ENCODE results near the gene RASSF8. TPM values are rescaled to one million over a fixed set of nuclear protein-coding genes. Genes with fewer than 3 reads are reported as not detected.

The RASSF8 gene
- total RNA-seq, 2 experiments from 2014 or later, result not detected

DNA sequence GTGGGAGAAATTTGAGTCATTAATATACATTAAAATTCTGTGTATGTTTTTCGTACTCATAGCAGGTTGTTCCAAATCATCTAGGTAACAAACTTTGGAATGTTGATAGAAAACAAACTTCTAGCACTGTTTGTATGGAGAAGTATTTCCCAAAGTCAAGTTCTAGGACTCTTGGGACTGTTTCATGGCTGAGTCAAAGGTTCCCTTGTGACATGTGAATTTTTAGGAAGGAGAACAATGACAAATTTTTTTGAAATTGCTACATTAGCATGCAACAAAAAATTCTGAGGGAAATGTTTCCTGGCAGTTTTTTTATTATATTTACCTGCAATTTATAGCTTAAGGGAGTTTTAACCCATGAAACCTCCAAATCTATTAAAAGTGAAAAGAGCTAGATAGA, 73.8 kb downstream of the RASSF8 start:
- Histone ChIP-seq H3K4me1 (ENCODE audit: insufficient read depth, low read length, poor library complexity, severe bottlenecking) (no peaks in the 10 kb centered on the region), H3K9me2 (ENCODE audit: insufficient read depth, low read length) (no peaks in the 10 kb centered on the region), H4K20me1 (ENCODE audit: insufficient read depth, low read length) (no peaks in the 10 kb centered on the region), H3K9me3 (ENCODE audit: low read length) (no peaks in the 10 kb centered on the region), H3K4me2 (ENCODE audit: low read length) (no peak overlapping the region), H2AFZ (ENCODE audit: low read length) (no peak overlapping the region), H3K27ac (ENCODE audit: low read depth, low read length, poor library complexity, severe bottlenecking) (no peak overlapping the region), H3K4me3 (ENCODE audit: low read depth, low read length, poor library complexity, severe bottlenecking) (no peak overlapping the region), H3K79me2 (ENCODE audit: insufficient read depth, low read depth, low read length) (no peaks in the 10 kb centered on the region), H3K36me3 (ENCODE audit: insufficient read depth, low read length) (no peaks in the 10 kb centered on the region)
- DNase-seq (ENCODE audit: low spot score), result no peak
- TF ChIP-seq EZH2phosphoT487 (IDR thresholded peaks at IDR 0.05; ENCODE audit: borderline replicate concordance, low read depth, low read length), result no peak
- TF ChIP-seq, protein P1, sequence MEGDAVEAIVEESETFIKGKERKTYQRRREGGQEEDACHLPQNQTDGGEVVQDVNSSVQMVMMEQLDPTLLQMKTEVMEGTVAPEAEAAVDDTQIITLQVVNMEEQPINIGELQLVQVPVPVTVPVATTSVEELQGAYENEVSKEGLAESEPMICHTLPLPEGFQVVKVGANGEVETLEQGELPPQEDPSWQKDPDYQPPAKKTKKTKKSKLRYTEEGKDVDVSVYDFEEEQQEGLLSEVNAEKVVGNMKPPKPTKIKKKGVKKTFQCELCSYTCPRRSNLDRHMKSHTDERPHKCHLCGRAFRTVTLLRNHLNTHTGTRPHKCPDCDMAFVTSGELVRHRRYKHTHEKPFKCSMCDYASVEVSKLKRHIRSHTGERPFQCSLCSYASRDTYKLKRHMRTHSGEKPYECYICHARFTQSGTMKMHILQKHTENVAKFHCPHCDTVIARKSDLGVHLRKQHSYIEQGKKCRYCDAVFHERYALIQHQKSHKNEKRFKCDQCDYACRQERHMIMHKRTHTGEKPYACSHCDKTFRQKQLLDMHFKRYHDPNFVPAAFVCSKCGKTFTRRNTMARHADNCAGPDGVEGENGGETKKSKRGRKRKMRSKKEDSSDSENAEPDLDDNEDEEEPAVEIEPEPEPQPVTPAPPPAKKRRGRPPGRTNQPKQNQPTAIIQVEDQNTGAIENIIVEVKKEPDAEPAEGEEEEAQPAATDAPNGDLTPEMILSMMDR (conservative IDR thresholded peaks at IDR 0.05; ENCODE audit: low read length), result no peak
- intact Hi-C loops (cut with micrococcal nuclease; ENCODE audit: unreplicated experiment), result no loop called here
- POLR2A ChIA-PET, result interaction anchor here (1.4 kb wide), 1 partner anchor 9 kb away, joined by 4 read pairs; no protein-coding TSS in a partner anchor
- no TSS peak for BruUV-seq (replicated peaks)
- CTCF ChIA-PET (ENCODE audit: unreplicated experiment), result no interaction called here

- H3K36me3 ChIP-seq (ENCODE audit: insufficient read depth, low read length), result no peaks in the 10 kb centered on the region
- intact Hi-C loops (cut with micrococcal nuclease; ENCODE audit: unreplicated experiment), result no loop called here
- H3K79me2 ChIP-seq (ENCODE audit: insufficient read depth, low read depth, low read length), result no peaks in the 10 kb centered on the region
- POLR2A ChIA-PET, result interaction anchor here (0.7 to 1.4 kb wide), 2 partner anchors 8 to 519 kb away, joined by 3 to 4 read pairs; no protein-coding TSS in a partner anchor
- H3K4me1 ChIP-seq (ENCODE audit: insufficient read depth, low read length, poor library complexity, severe bottlenecking), result no peaks in the 10 kb centered on the region
- no peak overlapping the region for H3K4me3 ChIP-seq (ENCODE audit: low read depth, low read length, poor library complexity, severe bottlenecking)
- H3K9me3 ChIP-seq (ENCODE audit: low read length), result no peaks in the 10 kb centered on the region
- CTCF ChIA-PET (ENCODE audit: unreplicated experiment), result no interaction called here
- H4K20me1 ChIP-seq (ENCODE audit: insufficient read depth, low read length), result no peaks in the 10 kb centered on the region
- no TSS peak for BruUV-seq (replicated peaks)
- DNase-seq (ENCODE audit: low spot score), result no peak
- no peak overlapping the region for H3K4me2 ChIP-seq (ENCODE audit: low read length)
- H3K9me2 ChIP-seq (ENCODE audit: insufficient read depth, low read length), result no peaks in the 10 kb centered on the region
- TF ChIP-seq, protein P1 (conservative IDR thresholded peaks at IDR 0.05; ENCODE audit: low read length), result no peak
- TF ChIP-seq EZH2phosphoT487 (IDR thresholded peaks at IDR 0.05; ENCODE audit: borderline replicate concordance, low read depth, low read length), result no peak
- no peak overlapping the region for H2AFZ ChIP-seq (ENCODE audit: low read length)
- no peak overlapping the region for H3K27ac ChIP-seq (ENCODE audit: low read depth, low read length, poor library complexity, severe bottlenecking)
Measured at GRCh38 chr12:26032719-26033241, 74.3 kb downstream of the RASSF8 start.

- Histone ChIP-seq H3K9me2 (ENCODE audit: insufficient read depth, low read length) (no peaks in the 10 kb centered on the region), H3K4me1 (ENCODE audit: insufficient read depth, low read length, poor library complexity, severe bottlenecking) (no peaks in the 10 kb centered on the region), H2AFZ (ENCODE audit: low read length) (no peak overlapping the region), H3K27ac (ENCODE audit: low read depth, low read length, poor library complexity, severe bottlenecking) (no peak overlapping the region), H4K20me1 (ENCODE audit: insufficient read depth, low read length) (no peaks in the 10 kb centered on the region; the same call in 1 of the 2 replicates), H3K4me2 (ENCODE audit: low read length) (no peak overlapping the region), H3K36me3 (ENCODE audit: insufficient read depth, low read length) (no peaks in the 10 kb centered on the region), H3K4me3 (ENCODE audit: low read depth, low read length, poor library complexity, severe bottlenecking) (no peak overlapping the region), H3K9me3 (ENCODE audit: low read length) (no peaks in the 10 kb centered on the region), H3K79me2 (ENCODE audit: insufficient read depth, low read depth, low read length) (no peaks in the 10 kb centered on the region)
- intact Hi-C loops (cut with micrococcal nuclease; ENCODE audit: unreplicated experiment), result no loop called here
- DNase-seq (ENCODE audit: low spot score), result no peak
- TF ChIP-seq, protein P1 (conservative IDR thresholded peaks at IDR 0.05; ENCODE audit: low read length), result no peak
- TF ChIP-seq EZH2phosphoT487 (IDR thresholded peaks at IDR 0.05; ENCODE audit: borderline replicate concordance, low read depth, low read length), result no peak
- CTCF ChIA-PET (ENCODE audit: unreplicated experiment), result no interaction called here
- BruUV-seq (replicated peaks), result no TSS peak
- POLR2A ChIA-PET, result no interaction called here
Measured at GRCh38 chr12:26034371-26035142, 76.1 kb downstream of the RASSF8 start.

All from OCI-LY7 (cell line).